MM.1S (cell line): ENCODE measurements around the gene RABL6.
A peak's percentile ranks its signal among the peaks of the same experiment; 100 is the strongest.

Source experiments
- DNase-seq: peaks from one replicate; pipeline ENCODE4 v3.0.0-alpha.2; 2015
- H2AFZ ChIP-seq: fragments of 300-600 bp; sonication (generic); 2 replicates; pipeline ENCODE4 v1.6.0; 2016; ENCODE audit warnings: antibody characterized with exemption, low read length
- H3F3A ChIP-seq: fragments of 300-600 bp; sonication (generic); 2 replicates; pipeline ENCODE4 v1.6.1; 2016; ENCODE audit warnings: mild to moderate bottlenecking, antibody characterized with exemption, low read length, moderate library complexity, mixed read lengths; ENCODE audit not compliant: insufficient read depth
- H3K27ac ChIP-seq: fragments of 300-600 bp; sonication (generic); 2 replicates; pipeline ENCODE4 v1.5.1; 2016; ENCODE audit warnings: mild to moderate bottlenecking, low read length
- H3K27me3 ChIP-seq: fragments of 300-600 bp; sonication (generic); replicated peaks from 2 replicates; pipeline ENCODE4 v1.6.0; 2016; ENCODE audit warnings: low read length; ENCODE audit not compliant: insufficient read depth
- H3K36me3 ChIP-seq: fragments of 300-600 bp; sonication (generic); replicated peaks from 2 replicates; pipeline ENCODE4 v1.6.1; 2016; ENCODE audit warnings: mild to moderate bottlenecking, low read length, mixed read lengths; ENCODE audit not compliant: insufficient read depth
- H3K4me1 ChIP-seq: fragments of 300-600 bp; sonication (generic); 2 replicates; pipeline ENCODE4 v1.6.1; 2016; ENCODE audit warnings: low read length, mixed read lengths
- H3K4me2 ChIP-seq: fragments of 300-600 bp; sonication (generic); 2 replicates; pipeline ENCODE4 v1.6.0; 2016; ENCODE audit warnings: low read depth, low read length
- H3K4me3 ChIP-seq: fragments of 300-600 bp; sonication (generic); 2 replicates; pipeline ENCODE4 v1.5.1; 2016; ENCODE audit warnings: low read length, mixed read lengths
- H3K79me2 ChIP-seq: fragments of 300-600 bp; sonication (generic); 2 replicates; pipeline ENCODE4 v1.6.1; 2016; ENCODE audit warnings: mixed run types, low read length, mixed read lengths
- H3K9ac ChIP-seq: fragments of 300-600 bp; sonication (generic); 2 replicates; pipeline ENCODE4 v1.6.1; 2016; ENCODE audit warnings: low read length, mixed read lengths
- H3K9me2 ChIP-seq: fragments of 300-600 bp; sonication (generic); replicated peaks from 2 replicates; pipeline ENCODE4 v1.6.1; 2016; ENCODE audit warnings: mild to moderate bottlenecking, low read length, mixed read lengths; ENCODE audit not compliant: insufficient read depth
- H3K9me3 ChIP-seq: fragments of 300-600 bp; sonication (generic); replicated peaks from 2 replicates; pipeline ENCODE4 v1.6.1; 2016; ENCODE audit warnings: mild to moderate bottlenecking, low read length, mixed read lengths; ENCODE audit not compliant: insufficient read depth
- H4K20me1 ChIP-seq: fragments of 300-600 bp; sonication (generic); 2 replicates; pipeline ENCODE4 v1.6.1; 2016; ENCODE audit warnings: mild to moderate bottlenecking, low read length, moderate library complexity, mixed read lengths; ENCODE audit not compliant: insufficient read depth
- EZH2 ChIP-seq: fragments of 300-600 bp; sonication (generic); optimal IDR thresholded peaks from 2 replicates; pipeline ENCODE3; 2017; ENCODE audit warnings: low read depth, mild to moderate bottlenecking, antibody characterized with exemption, low read length, mixed read lengths
- EZH2phosphoT487 ChIP-seq: fragments of 300-600 bp; sonication (generic); IDR thresholded peaks from 2 replicates; pipeline ENCODE4 v1.6.1; 2018; ENCODE audit warnings: antibody characterized with exemption, low read length
- TF ChIP-seq, protein P1 (sequence below): fragments of 300-600 bp; sonication (generic); IDR thresholded peaks from 2 replicates; pipeline ENCODE4 v1.5.1; 2016; ENCODE audit warnings: antibody characterized with exemption, low read length, mixed read lengths

The RABL6 gene

DNA sequence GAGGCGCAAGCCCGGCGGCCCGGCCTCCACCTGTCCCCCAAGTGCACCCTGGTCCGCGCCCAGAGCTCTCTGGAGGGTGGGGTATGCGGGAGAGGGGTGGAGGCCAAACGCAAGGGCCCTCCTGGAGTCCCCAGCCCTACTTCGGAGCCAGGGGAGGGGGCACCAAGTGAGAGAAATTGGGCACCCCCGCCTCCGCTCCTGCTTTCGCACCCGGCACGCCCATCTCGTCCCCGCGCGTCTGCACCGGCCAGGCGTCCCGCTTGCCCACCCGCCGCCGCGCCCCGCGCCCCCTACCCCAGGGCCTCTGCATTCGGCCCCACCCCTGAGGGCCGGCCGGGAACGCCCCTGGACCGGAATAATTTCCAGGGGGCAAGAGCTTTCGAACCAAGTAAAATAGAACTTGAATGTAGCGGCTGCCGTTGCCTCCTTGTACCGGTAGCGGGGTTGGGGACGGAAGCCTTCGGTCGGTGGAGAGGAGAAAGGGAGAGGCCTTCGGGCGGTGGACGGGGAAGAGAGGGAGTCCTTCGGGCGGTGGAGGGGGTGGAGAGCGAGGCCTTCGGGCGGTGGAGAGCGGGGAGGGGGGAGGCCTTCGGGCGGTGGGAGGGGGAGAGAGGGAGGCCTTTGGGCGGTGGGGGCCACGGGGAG lies 40.8 kb downstream of the RABL6 start:
- Histone ChIP-seq H3K4me3 (peak overlapping the region; percentile 90), H3K9me2 (no peaks in the 10 kb centered on the region), H3K79me2 (peaks cover 17% of the 10 kb centered on the region; the same call in 1 of the 2 replicates), H3K36me3 (no peaks in the 10 kb centered on the region), H4K20me1 (no peaks in the 10 kb centered on the region), H3K27me3 (no peaks in the 10 kb centered on the region), H3F3A (peaks cover 12% of the 10 kb centered on the region; the same call in 1 of the 2 replicates), H3K4me1 (0 out of 2 replicates have a peak, but pooled peaks cover 6% of the 10 kb centered on the region), H3K4me2 (peak overlapping the region; percentile 58), H2AFZ (peak overlapping the region; percentile 37), H3K27ac (peak overlapping the region; percentile 65; the same call in 1 of the 2 replicates), H3K9me3 (no peaks in the 10 kb centered on the region), H3K9ac (peak overlapping the region; percentile 72)
- peak; percentile 54 for DNase-seq
- TF ChIP-seq EZH2phosphoT487 (no peak), EZH2 (no peak)
- TF ChIP-seq, protein P1, sequence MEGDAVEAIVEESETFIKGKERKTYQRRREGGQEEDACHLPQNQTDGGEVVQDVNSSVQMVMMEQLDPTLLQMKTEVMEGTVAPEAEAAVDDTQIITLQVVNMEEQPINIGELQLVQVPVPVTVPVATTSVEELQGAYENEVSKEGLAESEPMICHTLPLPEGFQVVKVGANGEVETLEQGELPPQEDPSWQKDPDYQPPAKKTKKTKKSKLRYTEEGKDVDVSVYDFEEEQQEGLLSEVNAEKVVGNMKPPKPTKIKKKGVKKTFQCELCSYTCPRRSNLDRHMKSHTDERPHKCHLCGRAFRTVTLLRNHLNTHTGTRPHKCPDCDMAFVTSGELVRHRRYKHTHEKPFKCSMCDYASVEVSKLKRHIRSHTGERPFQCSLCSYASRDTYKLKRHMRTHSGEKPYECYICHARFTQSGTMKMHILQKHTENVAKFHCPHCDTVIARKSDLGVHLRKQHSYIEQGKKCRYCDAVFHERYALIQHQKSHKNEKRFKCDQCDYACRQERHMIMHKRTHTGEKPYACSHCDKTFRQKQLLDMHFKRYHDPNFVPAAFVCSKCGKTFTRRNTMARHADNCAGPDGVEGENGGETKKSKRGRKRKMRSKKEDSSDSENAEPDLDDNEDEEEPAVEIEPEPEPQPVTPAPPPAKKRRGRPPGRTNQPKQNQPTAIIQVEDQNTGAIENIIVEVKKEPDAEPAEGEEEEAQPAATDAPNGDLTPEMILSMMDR, result no peak

DNA sequence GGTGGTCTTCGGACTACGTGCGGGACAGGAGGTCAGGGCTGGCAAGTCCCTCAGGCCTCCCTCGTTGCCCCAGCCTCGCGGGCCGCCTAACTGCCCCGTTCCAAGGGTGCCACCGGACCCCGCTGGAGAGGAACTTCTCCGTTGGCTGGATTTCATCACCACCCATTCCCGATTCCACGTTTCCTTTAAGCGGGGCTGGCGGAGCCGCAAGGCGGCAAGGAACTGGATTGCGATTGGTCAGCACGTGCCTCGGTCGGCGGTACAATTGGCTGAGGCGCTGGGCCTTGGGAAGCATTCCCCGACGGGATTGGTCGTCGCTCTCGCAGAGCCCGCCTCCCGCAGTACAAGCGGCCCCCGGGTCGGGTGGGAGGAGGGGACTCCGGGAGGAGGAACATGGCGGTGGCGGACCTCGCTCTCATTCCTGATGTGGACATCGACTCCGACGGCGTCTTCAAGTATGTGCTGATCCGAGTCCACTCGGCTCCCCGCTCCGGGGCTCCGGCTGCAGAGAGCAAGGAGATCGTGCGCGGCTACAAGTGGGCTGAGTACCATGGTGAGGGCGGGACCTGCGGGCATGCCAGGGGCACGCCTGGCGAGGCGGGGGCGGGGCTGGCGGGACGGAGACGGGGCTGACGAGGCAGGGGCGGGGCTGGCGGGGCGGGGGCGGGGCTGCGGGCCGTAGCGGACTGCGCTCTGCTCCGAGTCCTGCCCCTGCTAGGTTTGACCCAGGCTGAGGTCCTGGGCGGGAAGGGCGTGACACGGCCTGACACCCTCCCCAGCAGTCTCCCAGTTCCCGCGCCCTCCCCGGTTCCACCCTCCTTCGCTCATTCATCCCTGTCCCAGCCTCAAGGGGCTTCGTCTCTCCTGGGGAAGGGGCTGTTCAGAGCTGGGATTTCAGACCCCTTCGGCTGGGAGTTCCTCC lies 41.6 kb downstream of the RABL6 start, which contains the start of gene PHPT1:
TSS of gene PHPT1 (plus strand) at position 372 of the 922 bp plus-strand sequence. CDS start at position 394, 22 bp downstream.
- Histone ChIP-seq H3K27ac (peak within 1 kb of the TSS; percentile 65; the same call in 1 of the 2 replicates), H3K27me3 (no peaks in the 10 kb centered on the region), H2AFZ (peak within 1 kb of the TSS; percentile 49), H3K36me3 (no peaks in the 10 kb centered on the region), H3K4me2 (peak within 1 kb of the TSS; percentile 94), H3K79me2 (peaks cover 17% of the 10 kb centered on the region; the same call in 1 of the 2 replicates), H3K9ac (peak within 1 kb of the TSS; percentile 72), H3F3A (peaks cover 12% of the 10 kb centered on the region; the same call in 1 of the 2 replicates), H3K9me3 (no peaks in the 10 kb centered on the region), H3K4me1 (0 out of 2 replicates have a peak, but pooled peaks cover 6% of the 10 kb centered on the region), H3K9me2 (no peaks in the 10 kb centered on the region), H4K20me1 (no peaks in the 10 kb centered on the region), H3K4me3 (peak within 1 kb of the TSS; percentile 90)
- peak; percentile 98 for DNase-seq
- TF ChIP-seq EZH2phosphoT487 (no peak), EZH2 (no peak)
- TF ChIP-seq, protein P1, result no peak

DNA sequence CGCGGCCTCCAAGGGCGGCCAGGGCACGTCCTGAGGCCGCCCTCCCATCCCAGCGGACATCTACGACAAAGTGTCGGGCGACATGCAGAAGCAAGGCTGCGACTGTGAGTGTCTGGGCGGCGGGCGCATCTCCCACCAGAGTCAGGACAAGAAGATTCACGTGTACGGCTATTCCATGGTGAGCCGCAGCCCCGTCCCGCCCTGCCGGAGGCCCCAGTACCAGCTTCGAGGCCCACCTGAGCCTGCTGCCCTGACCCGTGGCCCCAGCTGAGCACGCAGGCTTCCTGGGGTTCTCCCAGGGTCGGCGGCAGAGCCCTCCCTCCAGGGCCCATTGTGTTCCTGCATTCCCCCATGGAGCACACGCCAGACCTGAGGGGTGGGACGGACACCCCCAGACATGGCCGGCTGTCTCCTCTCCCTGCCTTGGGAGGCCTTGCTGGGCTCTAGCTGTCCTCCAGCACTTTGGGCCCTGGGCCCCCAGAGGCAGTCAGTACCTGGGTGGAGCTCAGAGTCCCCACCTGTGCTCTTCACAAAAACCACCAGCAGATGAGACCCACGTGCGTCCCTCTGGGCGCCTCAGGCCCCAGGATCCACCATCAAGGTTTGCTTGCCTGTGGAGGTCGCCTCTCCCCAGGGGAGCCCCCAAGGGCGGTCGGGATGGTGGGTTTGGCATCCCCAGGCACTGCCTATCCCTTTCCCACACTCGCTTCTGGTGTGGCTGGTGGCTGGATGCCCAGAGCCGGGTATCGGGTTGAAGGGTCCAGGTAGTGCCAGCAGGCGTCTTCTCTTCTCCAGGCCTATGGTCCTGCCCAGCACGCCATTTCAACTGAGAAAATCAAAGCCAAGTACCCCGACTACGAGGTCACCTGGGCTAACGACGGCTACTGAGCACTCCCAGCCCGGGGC lies 42.5 kb downstream of the RABL6 start:
- peaks cover 17% of the 10 kb centered on the region; the same call in 1 of the 2 replicates for H3K79me2 ChIP-seq
- H3K36me3 ChIP-seq, result no peaks in the 10 kb centered on the region
- no peaks in the 10 kb centered on the region for H4K20me1 ChIP-seq
- H3F3A ChIP-seq, result peaks cover 12% of the 10 kb centered on the region; the same call in 1 of the 2 replicates
- no peaks in the 10 kb centered on the region for H3K9me2 ChIP-seq
- H3K4me1 ChIP-seq, result 0 out of 2 replicates have a peak, but pooled peaks cover 6% of the 10 kb centered on the region
- peak overlapping the region; percentile 39; the same call in 1 of the 2 replicates for H3K9ac ChIP-seq
- no peaks in the 10 kb centered on the region for H3K27me3 ChIP-seq
- H3K27ac ChIP-seq, result no peak overlapping the region
- peak overlapping the region; percentile 90 for H3K4me3 ChIP-seq
- H2AFZ ChIP-seq, result no peak overlapping the region
- no peak for DNase-seq
- H3K4me2 ChIP-seq, result peak overlapping the region; percentile 94
- no peaks in the 10 kb centered on the region for H3K9me3 ChIP-seq
- TF ChIP-seq EZH2, result no peak
